IPS DF 6.9 (cell line): Measurements from ENCODE around the gene RAB4B.
"Not testable (repeated sequence)": the region's sequence is repeated elsewhere in the genome, so short reads cannot be mapped to it uniquely, and the experiment has no call there.

Experiments used
- DNase-seq: peaks from one replicate; pipeline ENCODE4 v3.0.0-alpha.2; 2013; ENCODE audit warnings: low read depth, low spot score
- H3K27ac ChIP-seq: one replicate; pipeline ENCODE4 v1.5.1; 2013; ENCODE audit warnings: low read length, control low read depth
- H3K27me3 ChIP-seq: 2 replicates; pipeline ENCODE4 v1.6.1; 2013; ENCODE audit warnings: mild to moderate bottlenecking, low read length; ENCODE audit not compliant: control insufficient read depth, insufficient read depth
- H3K36me3 ChIP-seq: 2 replicates; pipeline ENCODE4 v1.6.1; 2013; ENCODE audit warnings: low read length; ENCODE audit not compliant: control insufficient read depth, insufficient read depth
- H3K4me1 ChIP-seq: 2 replicates; pipeline ENCODE4 v1.6.1; 2013; ENCODE audit warnings: low read length; ENCODE audit not compliant: control insufficient read depth, insufficient read depth
- H3K4me3 ChIP-seq: 2 replicates; pipeline ENCODE4 v1.5.1; 2013; ENCODE audit warnings: mild to moderate bottlenecking, low read length
- H3K9me3 ChIP-seq: 2 replicates; pipeline ENCODE4 v1.6.1; 2013; ENCODE audit warnings: low read length, inconsistent platforms; ENCODE audit not compliant: control insufficient read depth, insufficient read depth
- WGBS: extraction: QIAGEN DNeasy Blood & Tissue Kit; methylation state at CpG from one replicate; pipeline ENCODE4 v1.1.7; 2013; ENCODE audit warnings: mixed read lengths, missing lambda C conversion rate; ENCODE audit not compliant: insufficient read length, insufficient coverage; 5-methylcytosine and 5-hydroxymethylcytosine counted together

The RAB4B gene

GRCh38 chr19:40825460-40826095, 47.5 kb downstream of the RAB4B start:
- not testable (repeated sequence) for H3K4me3 ChIP-seq, H3K9me3 ChIP-seq, H3K27me3 ChIP-seq, DNase-seq, H3K27ac ChIP-seq, H3K36me3 ChIP-seq, H3K4me1 ChIP-seq
- WGBS, result no CpG with 5 or more reads among the region's 6 CpGs

- H3K27me3 ChIP-seq, H3K4me3 ChIP-seq, H3K4me1 ChIP-seq, H3K9me3 ChIP-seq, H3K27ac ChIP-seq, H3K36me3 ChIP-seq, DNase-seq: not testable (repeated sequence)
- no CpG with 5 or more reads among the region's 14 CpGs for WGBS
Measured at GRCh38 chr19:40826312-40826698, 48.3 kb downstream of the RAB4B start.

GRCh38 chr19:40826699-40827385, 48.8 kb downstream of the RAB4B start:
- H3K27ac ChIP-seq, H3K4me1 ChIP-seq, H3K36me3 ChIP-seq, H3K4me3 ChIP-seq, DNase-seq, H3K27me3 ChIP-seq, H3K9me3 ChIP-seq: not testable (repeated sequence)
- WGBS, result no CpG with 5 or more reads among the region's 29 CpGs

- Histone ChIP-seq H3K4me1 (no peaks in the 10 kb centered on the region), H3K27me3 (no peaks in the 10 kb centered on the region), H3K27ac (no peak overlapping the region), H3K36me3 (no peaks in the 10 kb centered on the region), H3K9me3 (no peaks in the 10 kb centered on the region), H3K4me3 (no peak overlapping the region)
- WGBS, result no CpG with 5 or more reads among the region's 22 CpGs
- no peak for DNase-seq
Measured at GRCh38 chr19:40827386-40828247, 49.6 kb downstream of the RAB4B start.

GRCh38 chr19:40829205-40829604, 51.2 kb downstream of the RAB4B start:
- H3K27me3 ChIP-seq, result no peaks in the 10 kb centered on the region

DNA sequence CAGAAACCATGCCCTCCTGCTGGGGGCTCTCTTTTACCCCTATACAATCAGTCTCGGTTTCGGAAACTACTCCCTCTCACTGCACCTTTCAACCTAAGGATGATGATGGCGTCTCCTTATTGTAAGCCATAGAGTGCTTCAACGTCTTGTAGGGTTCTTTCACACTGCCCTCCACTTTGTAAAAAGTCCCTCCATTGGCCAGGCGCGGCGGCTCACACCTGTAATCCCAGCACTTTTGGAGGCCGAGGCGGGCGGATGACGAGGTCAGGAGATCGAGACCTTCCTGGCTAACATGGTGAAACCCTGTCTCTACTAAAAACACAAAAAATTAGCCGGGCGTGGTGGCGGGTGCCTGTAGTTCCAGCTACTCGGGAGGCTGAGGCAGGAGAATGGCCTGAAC, 52.7 kb downstream of the RAB4B start:
- no CpG with 5 or more reads among the region's 16 CpGs for WGBS
- H3K4me1 ChIP-seq, H3K4me3 ChIP-seq, H3K36me3 ChIP-seq, DNase-seq, H3K27ac ChIP-seq, H3K27me3 ChIP-seq, H3K9me3 ChIP-seq: not testable (repeated sequence)

More at GRCh38 chr19:40829205-40829604, 51.2 kb downstream of the RAB4B start:
- H3K9me3 ChIP-seq, result no peaks in the 10 kb centered on the region
- no peak overlapping the region for H3K27ac ChIP-seq
- no peak overlapping the region for H3K4me3 ChIP-seq
- H3K4me1 ChIP-seq, result no peaks in the 10 kb centered on the region
- DNase-seq, result no peak
- no peaks in the 10 kb centered on the region for H3K36me3 ChIP-seq

DNA sequence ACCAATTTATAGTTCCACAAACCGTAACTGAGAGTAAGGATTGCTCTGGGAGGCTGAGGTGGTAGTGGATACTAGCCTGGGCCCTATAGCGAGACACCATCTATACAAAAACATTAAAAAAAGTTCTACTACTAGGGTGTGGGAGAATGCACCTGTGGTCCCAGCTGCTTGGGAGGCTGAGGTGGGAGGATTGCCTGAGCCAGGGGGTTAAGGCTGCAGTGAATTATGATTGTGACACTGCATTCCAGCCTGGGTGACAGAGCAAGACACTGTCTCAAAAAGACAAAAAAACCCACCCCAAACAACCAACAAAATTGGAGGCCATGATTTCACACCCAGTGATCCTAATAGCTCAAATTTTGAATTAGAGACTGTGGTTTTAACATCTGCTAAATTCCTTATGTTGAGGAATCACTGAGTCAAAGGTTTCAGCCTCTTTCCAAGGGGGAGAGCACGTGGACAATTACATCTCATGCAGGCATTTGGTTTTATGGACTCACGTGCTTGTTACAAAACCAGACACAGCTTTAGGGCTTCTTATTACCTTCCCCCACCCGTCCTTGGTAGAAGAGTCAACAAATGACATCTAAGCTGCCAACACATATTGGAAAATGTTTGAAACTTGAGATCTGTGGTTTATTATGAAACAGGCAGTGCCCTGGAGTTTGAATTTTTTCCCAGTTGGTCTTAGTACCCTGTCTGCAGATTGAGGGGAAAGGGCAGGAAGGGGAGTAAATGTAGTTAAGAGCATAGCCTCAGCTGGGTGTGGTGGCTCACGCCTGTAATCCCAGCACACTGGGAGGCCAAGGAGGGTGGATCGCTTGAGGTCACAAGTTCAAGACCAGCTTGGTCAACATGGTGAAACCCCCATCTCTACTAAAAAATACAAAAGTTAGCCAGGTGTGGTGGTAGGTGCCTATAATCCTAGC, 53.7 kb downstream of the RAB4B start:
- no peaks in the 10 kb centered on the region for H3K36me3 ChIP-seq
- DNase-seq, result no peak
- H3K9me3 ChIP-seq, result no peaks in the 10 kb centered on the region
- no peak overlapping the region for H3K27ac ChIP-seq
- H3K4me1 ChIP-seq, result no peaks in the 10 kb centered on the region
- H3K27me3 ChIP-seq, result no peaks in the 10 kb centered on the region
- H3K4me3 ChIP-seq, result no peak overlapping the region
- no CpG with 5 or more reads among the region's 7 CpGs for WGBS

DNA sequence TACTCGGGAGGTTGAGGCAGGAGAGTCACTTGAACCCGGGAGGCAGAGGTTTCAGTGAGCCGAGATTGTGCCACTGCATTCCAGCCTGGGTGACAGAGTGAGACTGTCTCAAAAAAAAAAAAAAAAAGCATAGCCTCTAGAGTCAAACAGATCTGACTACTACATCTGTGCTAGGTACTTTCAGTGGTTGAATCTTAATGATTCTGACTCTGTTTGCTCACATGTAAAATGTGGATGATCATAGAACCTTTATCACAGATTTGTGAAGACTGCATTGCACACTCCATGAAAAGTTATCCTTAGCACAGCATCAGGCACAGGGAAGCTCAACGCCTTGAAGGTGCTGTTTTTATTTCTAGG, 54.4 kb downstream of the RAB4B start:
- H3K4me1 ChIP-seq, result not testable (repeated sequence)
- WGBS, result no CpG with 5 or more reads among the region's 4 CpGs

DNA sequence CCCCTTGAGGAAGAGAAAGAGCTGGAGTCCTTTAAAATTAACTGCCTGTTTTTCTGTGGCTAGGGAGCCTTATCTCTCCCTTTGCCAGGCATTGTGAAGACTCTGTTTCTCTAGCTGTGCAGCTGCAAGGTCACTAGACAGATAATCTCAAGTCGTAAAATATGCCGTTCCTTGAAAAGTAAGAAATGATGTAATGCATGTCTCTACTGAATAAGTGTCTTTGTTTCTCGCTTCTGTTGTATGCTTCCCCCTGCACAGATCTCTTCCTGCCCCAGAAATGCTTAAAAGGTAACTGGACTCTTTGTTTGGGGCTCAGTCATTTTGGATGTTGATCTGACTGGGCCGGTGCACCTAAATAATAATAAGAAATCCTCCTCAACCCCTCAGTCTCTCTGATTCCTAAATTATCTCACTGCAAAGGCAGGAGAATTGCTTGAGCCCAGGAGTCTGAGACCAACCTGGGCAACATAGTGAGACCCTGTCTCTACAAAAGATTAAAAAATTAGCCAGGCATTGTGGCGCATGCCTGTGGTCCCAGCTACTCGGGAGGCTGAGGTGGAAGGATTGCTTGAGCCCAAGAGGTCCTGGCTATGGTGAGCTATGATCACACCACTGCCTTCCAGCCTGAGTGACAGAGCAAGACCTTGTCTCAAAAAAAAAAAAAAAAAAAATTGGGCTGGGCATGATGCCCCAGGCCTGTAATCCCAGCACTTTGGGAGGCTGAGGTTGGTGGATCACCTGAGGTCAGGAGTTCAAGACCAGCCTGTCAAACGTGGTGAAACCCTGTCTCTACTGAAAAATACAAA, 55.9 kb downstream of the RAB4B start:
- not testable (repeated sequence) for H3K27me3 ChIP-seq, H3K9me3 ChIP-seq, H3K4me3 ChIP-seq, H3K27ac ChIP-seq, DNase-seq, H3K4me1 ChIP-seq, H3K36me3 ChIP-seq
- no CpG with 5 or more reads among the region's 7 CpGs for WGBS

More for the DNA sequence above, 54.4 kb downstream of the RAB4B start:
- not testable (repeated sequence) for DNase-seq, H3K9me3 ChIP-seq, H3K36me3 ChIP-seq, H3K27ac ChIP-seq, H3K27me3 ChIP-seq, H3K4me3 ChIP-seq
